Islet precursor cell (in vitro differentiated cells): Measurements from ENCODE around the gene RWDD2A.
"Not testable (repeated sequence)": the region's sequence is repeated elsewhere in the genome, so short reads cannot be mapped to it uniquely, and the experiment has no call there.

Source experiments
- DNase-seq: peaks from one replicate; pipeline ENCODE4 v3.0.0-alpha.2; 2018

Gene RWDD2A

DNA sequence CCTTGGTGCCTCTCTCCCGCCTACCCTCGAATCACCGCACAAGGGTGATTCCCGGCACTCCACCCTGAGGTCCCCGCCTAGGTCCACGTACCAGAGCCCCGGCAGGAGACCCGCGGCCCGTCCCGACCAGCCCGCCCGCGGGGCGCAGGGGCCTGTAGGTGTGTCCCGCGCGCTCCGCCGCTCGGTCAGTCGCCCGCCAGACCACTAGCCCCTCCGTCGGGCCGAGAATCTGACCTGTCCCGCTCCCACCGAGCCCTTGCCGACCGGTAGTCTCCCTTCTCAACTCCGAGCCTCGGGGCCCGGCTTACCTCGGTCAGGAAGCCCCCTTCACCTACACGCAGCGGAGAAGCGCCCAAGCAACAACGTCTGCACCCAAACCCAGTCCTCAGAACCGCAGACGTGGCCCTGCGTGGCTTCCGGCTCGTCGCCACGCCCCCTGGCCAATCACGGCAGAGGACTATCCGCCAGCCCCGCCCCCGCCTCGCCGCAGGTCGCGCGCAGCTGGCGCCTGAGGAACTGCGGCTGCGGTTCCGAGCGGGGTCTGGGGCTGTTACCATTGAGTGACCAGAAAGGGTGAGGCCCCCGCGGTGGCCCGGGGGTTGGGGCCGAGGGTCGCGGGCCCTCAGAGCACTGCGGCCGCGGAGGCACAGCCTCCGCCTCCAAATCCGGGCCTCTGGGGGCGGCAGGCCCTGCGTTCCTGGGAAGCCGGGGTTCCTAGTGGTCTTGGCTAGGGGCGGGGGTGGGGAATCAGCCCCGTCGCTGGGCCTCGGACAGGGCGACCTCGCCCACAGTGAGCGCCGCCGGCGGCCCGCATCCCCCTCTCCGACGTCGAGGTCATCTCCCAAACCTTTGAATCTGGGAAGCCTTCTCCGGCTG, at the start of gene RWDD2A, which contains the start of gene PGM3:
Gene RWDD2A (plus strand): TSS at position 487 of the 876 bp plus-strand sequence. CDS start 1,095 bp downstream, outside the sequence.
Gene PGM3 (minus strand): TSS at position 395 of the 876 bp plus-strand sequence. CDS start 2,253 bp downstream, outside the sequence.
- DNase-seq = peak; percentile 96

DNA sequence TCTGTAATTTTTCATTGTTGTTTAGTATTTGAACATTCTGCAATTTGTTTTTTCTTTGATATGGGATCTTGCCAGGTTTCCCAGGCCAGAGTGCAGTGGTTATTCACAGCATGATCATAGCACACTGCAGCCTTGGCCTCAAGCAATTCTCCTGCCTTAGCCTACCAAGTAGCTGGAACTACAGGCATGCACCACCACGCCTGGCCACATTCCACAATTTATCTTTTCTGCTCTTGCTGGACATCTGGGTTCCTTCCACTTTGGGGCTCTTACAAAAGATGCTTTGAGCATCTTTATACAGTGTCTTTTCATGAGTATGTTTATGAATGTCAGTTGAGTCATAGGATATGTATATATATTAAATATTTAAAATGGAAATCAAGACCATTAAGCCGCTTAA, 42.0 kb upstream of the RWDD2A start:
- peak; percentile 76 for DNase-seq

DNA sequence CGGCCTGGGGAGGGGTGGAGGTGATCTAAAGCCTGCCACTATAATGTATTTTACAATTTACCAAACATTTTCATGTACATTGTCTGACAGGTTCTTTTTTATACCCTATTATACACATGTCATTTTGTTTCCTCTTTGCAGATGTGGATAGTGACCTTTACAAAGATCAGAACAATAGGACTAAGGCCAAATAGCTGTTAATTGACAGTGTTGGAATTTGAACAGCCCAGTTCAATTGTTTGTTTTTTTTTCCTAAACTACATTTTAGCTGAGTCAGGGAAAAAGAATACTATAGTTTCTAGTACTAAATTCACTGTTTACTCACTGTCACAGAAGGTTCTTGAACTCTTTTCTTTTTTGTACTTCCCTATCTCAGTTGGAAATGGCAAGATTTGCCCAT, 40.2 kb upstream of the RWDD2A start:
- no peak for DNase-seq

DNA sequence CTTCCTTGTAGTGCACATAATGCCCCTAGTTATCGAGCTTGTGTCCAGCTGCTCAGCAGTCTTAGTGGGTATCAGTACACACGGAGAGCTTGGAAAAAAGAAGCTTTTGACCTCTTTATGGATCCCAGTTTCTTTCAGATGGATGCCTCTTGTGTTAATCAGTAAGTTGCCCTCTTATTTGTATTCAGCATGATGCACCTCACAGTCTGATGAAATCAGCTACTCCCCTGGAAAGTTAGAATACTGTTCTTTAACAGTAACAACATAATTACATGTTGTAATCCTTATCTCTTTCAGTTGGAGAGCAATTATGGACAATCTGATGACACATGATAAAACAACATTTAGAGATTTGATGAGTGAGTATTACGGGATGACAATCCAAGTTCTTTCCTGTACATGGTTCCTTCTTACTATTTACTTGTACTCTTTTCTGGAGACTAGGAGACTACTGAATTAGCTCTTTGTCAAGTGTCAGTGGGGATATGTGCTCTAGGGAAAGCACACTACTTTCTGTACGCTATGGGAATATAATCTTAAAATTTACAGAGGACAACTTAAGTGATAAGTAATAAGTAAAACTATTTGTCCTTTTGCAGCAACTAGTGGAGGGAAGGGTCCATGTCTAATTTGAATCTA, 39.2 kb upstream of the RWDD2A start:
- no peak for DNase-seq

DNA sequence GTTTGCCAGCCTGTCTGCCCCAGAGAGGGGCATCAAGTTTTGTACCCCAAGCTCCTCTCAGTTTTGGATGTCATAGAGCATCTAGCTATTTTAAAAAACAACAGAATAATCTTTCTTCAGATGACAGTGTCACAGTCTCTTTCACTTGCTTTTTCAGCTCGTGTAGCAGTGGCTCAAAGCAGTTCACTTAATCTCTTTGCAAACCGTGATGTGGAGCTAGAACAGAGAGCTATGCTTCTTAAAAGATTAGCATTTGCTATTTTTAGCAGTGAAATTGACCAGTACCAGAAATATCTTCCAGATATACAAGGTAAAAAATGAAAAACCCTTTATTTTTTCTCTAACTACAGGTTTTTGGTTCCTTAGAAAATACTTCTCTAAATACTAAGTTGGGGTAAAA, 37.4 kb upstream of the RWDD2A start:
- no peak for DNase-seq

DNA sequence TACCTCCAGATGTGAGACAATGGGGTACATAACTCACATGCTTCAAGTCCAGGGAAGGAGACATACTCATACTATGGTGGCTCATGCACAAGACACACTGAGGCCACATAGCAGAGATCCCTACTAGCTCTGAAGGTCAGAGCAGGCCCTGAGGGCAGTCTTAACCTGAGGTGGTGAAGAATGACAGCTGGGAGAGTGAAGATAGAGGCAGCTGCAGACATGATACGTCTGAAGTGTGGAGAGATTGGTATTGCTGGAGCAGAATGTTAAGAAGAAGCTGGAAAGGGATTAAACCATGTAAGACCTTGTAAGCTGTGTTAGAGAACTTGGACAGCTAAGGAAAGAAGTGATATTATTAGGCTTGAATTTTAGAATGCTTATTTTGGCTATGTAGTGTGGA, 33.0 kb upstream of the RWDD2A start:
- DNase-seq = peak; percentile 56

DNA sequence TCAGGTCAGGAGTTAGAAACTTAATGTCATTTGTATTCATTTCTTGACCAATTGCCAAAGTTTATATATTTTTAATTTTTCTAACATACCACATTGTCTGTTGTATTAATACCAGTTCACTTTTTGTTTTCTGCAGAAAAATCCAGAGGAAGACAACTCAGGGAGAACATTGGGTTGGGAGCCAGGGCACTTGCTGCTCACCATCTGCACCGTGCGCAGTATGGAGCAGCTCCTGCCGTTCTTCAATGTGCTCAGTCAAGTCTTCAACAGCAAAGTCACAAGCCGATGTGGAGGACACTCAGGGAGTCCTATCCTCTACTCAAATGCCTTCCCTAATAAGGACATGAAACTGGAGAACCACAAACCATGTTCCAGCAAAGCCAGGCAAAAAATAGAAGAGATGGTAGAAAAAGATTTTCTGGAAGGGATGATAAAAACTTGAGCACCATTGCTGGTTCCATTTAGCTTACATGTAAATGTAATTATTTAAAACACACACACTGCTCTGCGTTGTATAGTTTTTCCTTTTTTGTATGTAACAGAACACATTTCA, 25.4 kb upstream of the RWDD2A start:
- DNase-seq = no peak

DNA sequence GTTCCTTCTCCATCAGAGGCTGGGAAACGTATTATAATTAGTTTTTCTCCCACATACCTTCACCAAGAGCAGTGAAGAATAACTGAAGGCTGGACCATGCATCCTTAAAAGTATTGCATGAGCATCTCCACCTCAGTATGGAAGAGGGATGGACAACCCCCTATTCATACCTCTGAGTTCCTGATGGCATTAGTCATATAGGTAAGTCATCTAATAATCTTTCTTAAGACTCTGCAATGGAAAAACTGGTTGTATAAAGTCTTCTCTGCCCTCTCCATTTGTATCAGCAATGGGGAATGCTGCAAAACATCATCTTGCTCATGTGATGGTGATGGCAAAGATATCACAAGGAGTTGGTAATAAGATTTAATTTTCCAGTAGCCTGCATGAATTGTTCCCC, 24.6 kb upstream of the RWDD2A start:
- no peak for DNase-seq

DNA sequence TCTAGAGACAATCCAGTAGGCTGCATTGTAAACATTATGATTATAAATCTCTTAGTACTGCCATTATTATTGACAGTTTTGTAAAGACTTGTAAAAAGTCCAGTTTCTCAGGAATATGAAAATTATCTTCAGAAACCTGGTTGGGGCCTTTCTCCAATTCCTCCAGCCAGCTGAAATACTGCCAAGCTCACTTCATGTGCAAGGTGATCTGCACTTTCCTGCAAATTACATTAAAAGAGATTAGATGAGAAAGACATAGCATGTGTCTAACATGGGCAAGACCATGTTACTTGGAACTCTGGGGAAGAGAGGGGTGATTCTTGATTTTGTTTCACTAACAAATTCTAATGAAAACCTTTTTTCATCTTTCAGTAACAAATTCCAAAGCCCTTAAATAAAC, 24.1 kb upstream of the RWDD2A start:
- no peak for DNase-seq

DNA sequence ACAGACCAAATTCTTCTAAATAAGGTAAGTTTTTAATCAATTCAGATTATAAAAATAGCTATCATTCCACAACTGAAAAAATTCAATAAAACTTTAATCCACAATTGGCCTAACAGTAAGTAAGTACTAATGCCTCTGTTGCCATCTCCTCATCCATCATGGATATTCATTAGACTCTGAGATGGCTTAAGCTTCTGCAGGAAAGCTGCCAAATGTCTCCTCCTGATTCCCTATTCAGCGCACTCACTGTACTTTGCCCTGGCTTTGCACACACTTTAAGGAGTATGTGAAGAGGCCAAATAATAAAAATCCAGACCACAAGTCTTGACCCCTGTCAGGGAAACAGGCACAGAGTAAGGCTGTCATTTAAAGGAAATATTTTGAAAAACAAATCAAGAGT, 23.6 kb upstream of the RWDD2A start:
- DNase-seq = no peak

DNA sequence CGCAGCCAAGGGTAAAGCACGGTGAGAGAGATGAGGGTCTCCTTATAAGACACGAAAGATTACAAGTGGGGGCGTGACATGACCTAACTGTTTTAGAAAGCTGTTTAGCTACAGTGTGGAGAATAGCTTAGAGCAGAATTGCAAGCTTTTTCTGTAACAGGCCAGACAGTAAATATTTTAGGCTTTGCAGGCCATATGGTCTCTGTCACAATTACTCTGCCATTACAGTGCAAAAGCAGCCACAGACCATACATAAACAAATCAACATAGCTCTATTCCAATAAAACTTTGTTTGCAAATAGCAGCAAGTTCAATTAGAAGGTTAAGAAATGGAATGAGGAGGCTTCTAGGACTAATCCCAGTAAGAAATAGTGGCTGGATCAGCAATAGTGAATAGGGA, 16.9 kb upstream of the RWDD2A start:
- DNase-seq = no peak

DNA sequence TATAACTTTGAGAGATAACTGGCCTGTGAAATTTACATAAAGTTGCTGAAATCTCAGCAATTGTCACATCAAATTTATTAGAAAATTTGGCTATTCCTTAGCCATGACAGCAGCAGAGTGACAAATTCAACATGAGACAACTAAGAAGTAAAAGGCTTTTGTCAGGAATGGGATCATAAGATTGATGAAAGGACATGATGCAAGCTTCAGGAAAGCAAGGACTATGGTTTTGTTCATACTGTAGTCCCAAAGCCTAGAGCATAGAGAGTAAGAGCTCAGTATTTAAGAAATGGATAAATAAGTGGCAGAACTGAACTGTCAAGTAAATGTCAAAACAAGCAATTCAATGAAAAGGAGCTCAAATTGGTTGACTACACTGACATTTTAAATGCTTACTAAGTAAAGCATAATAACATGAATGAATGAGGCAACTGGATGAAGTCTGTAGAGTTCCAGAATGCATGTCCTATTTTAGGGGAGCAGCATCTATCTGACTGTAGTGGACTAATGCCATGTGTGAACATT, 12.7 kb upstream of the RWDD2A start:
- DNase-seq = no peak

DNA sequence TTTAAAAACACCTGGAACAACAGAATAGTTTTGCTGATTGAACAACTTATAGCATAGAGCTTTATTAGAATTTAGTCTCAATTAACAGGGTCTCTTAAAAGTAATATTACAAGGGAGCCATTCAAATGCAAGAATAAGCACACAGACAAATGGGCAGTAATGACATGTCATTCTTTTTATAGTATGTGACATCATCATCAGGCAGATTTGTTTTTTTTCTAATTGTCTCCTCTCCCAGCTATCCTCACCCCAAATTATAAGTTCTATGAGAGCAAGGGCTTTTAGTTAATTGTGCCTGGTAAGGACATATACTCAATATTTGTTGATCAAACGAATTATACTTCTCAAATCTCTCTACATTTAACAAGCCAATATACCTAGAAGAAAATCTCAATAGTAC, 11.0 kb upstream of the RWDD2A start:
- DNase-seq = no peak

DNA sequence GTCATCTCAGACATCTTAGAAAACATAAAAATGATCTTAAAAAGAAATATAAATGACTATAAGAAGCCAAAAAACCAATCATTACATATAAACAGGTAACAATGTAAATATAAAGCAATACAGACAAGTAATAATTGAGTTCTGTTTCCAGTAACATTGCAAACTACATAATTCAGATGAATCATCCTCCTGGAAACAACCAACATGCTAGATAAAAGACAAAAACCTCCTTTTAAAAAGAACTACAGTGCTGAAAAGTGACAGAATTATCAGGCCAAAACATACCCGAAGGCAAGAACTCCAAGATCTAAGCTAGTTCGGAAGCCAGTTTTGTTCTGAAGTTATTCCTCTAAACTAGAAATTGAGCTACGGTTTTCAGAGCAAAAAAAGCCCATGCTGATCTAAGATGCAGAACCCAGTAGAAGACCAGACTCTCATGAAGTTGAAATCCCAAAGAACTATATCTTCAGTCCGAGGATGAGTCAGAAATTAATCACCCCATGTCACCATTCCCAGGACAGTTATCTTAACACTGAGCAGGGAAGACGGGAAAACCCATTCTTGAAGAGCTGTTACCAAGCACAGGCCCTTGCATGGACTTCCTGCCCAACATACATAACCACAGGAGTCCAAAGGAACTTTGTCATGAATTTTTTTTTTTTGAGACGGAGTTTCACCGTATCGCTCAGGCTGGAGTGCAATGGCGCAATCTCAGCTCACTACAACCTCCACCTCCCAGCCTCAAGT, 9.9 kb upstream of the RWDD2A start:
- DNase-seq = peak; percentile 60

DNA sequence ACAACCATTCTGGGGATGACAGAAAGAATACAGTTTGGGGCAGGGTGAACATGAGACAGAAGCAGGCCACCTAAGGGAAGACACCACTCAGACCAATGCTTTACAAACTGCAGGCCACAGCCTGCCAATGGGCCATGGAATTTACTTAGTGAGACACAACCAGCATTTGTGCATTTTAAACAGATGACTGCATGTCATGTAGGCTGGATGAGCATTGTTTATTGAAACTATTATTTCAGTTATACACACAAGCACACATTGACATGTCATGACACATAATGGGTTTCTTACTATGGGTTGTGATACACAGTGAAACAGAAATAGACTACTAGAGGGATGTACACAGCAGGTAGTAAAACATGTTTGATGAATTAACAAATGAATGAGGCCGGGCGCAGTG, 8.1 kb upstream of the RWDD2A start:
- no peak for DNase-seq

DNA sequence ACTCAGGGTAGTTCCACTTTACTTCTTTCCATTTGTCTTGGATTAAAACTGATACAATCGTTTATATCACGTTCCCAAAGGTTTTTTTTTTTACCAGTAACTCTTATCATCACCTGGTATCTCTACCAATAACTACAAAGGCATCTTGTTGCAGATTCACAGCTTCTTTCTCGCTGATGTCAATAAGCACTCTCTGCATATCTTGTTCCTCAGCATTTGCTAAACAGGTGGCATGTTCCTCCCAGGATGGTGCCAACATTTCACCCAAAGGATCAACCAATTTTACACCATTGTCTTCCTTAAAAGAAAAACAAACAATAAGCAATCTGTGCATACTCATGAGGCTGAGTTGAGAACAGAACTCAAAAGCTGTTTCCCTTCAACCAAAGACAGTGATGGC, 4.7 kb upstream of the RWDD2A start:
- no peak for DNase-seq

DNA sequence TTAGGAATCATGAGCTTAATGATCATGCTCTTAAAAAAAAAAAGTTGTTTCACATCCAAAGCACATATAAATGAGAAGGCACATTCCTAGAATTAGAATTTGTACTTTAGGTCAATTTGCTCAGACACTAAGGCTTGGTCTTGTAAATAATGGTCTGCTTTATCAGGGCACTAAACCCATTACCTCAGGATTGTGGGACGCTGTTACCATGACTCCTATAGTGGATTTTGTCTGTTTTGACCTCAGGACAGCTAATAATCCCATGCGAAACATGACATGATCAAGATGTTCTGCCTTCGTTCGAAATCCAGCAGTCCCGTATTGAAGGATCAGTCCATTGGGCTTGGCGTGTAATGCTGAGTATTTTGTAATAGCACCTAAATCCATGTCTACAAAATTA, 2.5 kb upstream of the RWDD2A start:
- no peak for DNase-seq

DNA sequence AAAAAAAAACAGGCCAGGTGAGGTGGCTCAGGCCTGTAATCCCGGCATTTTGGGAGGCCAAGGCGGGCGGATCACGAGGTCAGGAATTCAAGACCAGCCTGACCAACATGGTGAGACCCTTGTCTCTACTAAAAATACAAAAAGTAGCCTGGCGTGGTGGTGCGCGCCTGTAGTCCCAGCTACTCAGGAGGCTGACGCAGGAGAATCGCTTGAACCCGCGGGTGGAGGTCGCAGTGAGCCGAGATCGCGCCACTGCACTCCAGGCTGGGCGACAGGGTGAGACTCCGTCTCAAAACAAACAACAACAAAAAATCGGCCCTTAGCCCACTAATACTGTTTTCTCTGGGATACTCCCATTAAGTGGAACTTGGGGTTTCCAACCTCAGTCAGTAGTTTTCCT, 1.2 kb upstream of the RWDD2A start:
- DNase-seq = not testable (repeated sequence)

DNA sequence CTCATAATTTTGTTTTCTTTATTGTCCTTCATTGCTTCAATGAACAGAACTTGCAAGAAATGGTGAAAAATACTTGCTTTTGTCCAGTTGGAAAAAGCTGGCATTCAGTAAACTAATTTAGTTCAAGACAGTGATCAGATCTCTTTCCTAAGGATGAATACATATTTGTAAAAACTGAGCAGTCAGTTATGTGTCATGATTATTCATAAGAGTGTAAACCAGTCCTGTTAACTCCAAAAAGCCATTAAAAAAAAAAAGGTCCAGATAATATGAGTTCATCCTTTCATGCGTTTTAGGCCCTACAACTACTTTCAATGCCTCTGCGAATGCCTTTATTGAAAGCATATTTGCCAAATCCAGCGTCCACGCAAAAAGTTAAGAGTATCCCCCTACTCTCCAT, 701 bp upstream of the RWDD2A start:
- DNase-seq = no peak

DNA sequence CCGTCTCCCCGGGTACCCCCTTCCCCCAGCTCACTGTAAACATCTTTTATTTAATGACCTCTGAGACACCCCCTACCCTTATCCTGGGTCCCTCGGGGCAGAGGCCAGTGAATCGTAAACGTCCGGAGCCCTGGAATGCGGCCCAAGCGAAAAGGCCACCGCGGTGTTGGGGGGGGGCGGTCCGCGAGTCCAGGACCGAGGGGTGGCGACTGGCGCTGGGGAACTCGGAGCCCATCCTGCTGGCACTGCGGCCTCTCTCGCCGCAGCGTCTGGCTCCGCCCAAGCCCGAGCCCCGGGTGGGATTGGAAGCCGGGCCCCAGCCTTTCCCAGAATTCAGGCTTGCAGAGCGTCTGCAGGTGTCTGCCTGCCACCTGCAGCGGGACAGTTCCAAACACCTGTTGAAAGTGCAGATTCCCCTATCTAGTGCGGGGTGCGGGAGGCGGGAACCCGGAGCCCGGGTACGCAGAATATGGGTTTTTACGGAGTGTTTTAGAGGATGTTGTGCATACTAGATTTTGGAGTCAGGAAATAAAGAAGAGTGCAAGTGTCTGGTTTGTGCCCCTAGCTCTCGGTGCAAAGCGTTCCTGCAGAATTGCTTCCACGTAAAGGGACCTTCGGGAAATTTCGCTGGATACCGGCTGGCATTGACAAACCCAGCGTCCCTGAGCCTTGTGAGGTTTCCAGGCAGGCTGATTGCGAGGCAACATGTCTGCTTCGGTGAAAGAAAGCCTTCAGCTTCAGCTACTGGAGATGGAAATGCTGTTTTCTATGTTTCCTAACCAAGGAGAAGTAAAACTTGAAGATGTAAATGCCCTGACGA, 800 bp downstream of the RWDD2A start:
- peak; percentile 89 for DNase-seq

DNA sequence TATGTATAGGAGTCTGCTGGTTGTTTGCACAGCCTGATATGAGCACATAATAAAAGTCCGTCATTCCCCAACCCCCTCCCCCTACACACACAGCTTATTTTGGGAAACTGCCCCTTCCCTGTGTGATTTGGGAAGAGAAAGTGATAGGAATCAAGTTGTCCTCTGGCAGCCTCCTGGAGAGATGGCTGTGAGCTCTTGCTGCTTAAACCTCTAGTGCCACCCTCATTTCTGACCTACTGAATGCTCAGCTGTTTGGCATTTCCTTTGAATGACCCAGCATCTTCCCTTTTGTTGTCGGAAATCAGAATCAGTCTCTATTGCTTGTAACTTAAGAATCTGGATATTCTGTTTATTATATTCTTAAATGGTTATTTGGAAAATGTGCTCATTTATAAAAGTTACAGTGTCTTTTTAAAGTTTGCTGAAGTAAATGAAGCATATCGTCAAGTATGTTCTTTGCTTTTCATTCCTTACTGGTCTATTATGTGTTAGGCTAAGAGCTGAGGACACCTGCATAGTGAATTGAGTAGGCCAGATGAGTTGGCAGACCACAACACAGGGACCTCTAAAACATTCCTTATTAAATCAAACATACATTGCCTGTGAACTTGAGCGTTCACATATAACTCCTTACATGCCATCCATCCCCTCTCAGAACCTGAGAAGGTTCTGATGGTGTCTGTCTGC, 5.5 kb downstream of the RWDD2A start:
- no peak for DNase-seq
